K562 (cell line): Measurements from ENCODE around the gene NPAS3. TPM values are rescaled to one million over a fixed set of nuclear protein-coding genes. Genes with fewer than 3 reads are reported as not detected.
A peak's percentile ranks its signal among the peaks of the same experiment; 100 is the strongest.

ENCODE experiments used
- ATAC-seq: fragments of 200-7000 bp; cut with Tn5 transposase; 3 replicates; pipeline ENCODE4 v1.9.1; 2020; ENCODE audit warnings: moderate library complexity
- BruUV-seq: library from RNA; stranded (reverse); fragments of 400-500 nt; replicated peaks from 2 replicates; lab custom pipeline; 2021; lab: Mats Ljungman, UMichigan
- CTCF ChIA-PET: fragments of 300-600 bp; formaldehyde crosslinking; extraction: SDS; loops from one replicate; lab custom pipeline; 2021; ENCODE audit warnings: low intra/inter-chr PET ratio; lab: Yijun Ruan, JAX
- POLR2A ChIA-PET: fragments of 300-600, 350-650 bp; sonication (Branson Sonifier 250); formaldehyde crosslinking; extraction: SDS; loops from one replicate; lab custom pipeline; 2021; ENCODE audit warnings: antibody characterized with exemption, inconsistent platforms; lab: Yijun Ruan, JAX
- DNase-seq, 4 experiments: peaks; one replicate each; pipeline versions ENCODE4 v3.0.0 to v3.0.0-alpha.2; 2011 to 2018; ENCODE audit warnings: low spot score in 3 of 4, mixed read lengths in 3 of 4; ENCODE audit errors: extremely low read depth in 1 of 4
- FAIRE-seq: peaks from 2 replicates; lab custom pipeline; 2011; peaks lifted over from hg19 to GRCh38; lab: Jason Lieb, UNC
- H2AFZ ChIP-seq: 2 replicates; pipeline ENCODE4 v1.6.0; 2011; ENCODE audit warnings: low read depth, low read length, control low read depth, inconsistent platforms
- H3K27ac ChIP-seq: fragments of 200-600 bp; 3 replicates; pipeline ENCODE4 v1.8.0; 2011; ENCODE audit warnings: low read depth, mild to moderate bottlenecking, control low read depth, inconsistent platforms, low read length, moderate library complexity, mixed read lengths; ENCODE audit errors: extremely low read depth
- H3K27me3 ChIP-seq, 2 experiments: fragments of 300-600 bp in 1 of 2; 2 replicates in 1 of 2; 3 replicates in 1 of 2; pipeline versions ENCODE4 v1.6.0 to v1.8.0; 2011; ENCODE audit warnings: inconsistent platforms in 2 of 2, low read length in 2 of 2, mild to moderate bottlenecking in 1 of 2, mixed read lengths in 1 of 2, moderate library complexity in 1 of 2; ENCODE audit not compliant: control insufficient read depth in 2 of 2, insufficient read depth in 2 of 2
- H3K36me3 ChIP-seq: fragments of 300-600 bp; 3 replicates; pipeline ENCODE4 v1.8.0; 2011; ENCODE audit warnings: mild to moderate bottlenecking, low read length, inconsistent platforms; ENCODE audit not compliant: control insufficient read depth, insufficient read depth
- H3K4me1 ChIP-seq, 2 experiments: fragments of 200-600 bp in 1 of 2; replicated peaks in 1 of 2; 2 replicates in 1 of 2; 3 replicates in 1 of 2; pipeline versions ENCODE4 v1.5.1 to v1.8.0; 2011; ENCODE audit warnings: inconsistent platforms in 2 of 2, low read length in 2 of 2, mild to moderate bottlenecking in 1 of 2, mixed read lengths in 1 of 2, moderate library complexity in 1 of 2; ENCODE audit not compliant: control insufficient read depth in 2 of 2, insufficient read depth in 2 of 2
- H3K4me2 ChIP-seq: 2 replicates; pipeline ENCODE4 v1.6.1; 2011; ENCODE audit warnings: low read length, control low read depth, inconsistent platforms, mixed read lengths; ENCODE audit not compliant: insufficient read depth
- H3K4me3 ChIP-seq: fragments of 200-600 bp; sonication (generic), shearing (Covaris generic); 2 replicates; pipeline ENCODE4 v1.5.1; 2016; ENCODE audit warnings: control low read depth, inconsistent platforms
- H3K79me2 ChIP-seq: fragments of 200-600 bp; 3 replicates; pipeline ENCODE4 v1.8.0; 2011; ENCODE audit warnings: low read length, inconsistent platforms; ENCODE audit not compliant: control insufficient read depth, insufficient read depth
- H3K9ac ChIP-seq, 2 experiments: 2 replicates each; pipeline versions ENCODE4 v1.6.0 to v1.6.1; 2011; ENCODE audit warnings: low read depth in 2 of 2, low read length in 2 of 2, control low read depth in 1 of 2, inconsistent platforms in 1 of 2, mild to moderate bottlenecking in 1 of 2, mixed read lengths in 1 of 2; ENCODE audit not compliant: insufficient read depth in 1 of 2
- H3K9me1 ChIP-seq: one replicate; pipeline ENCODE4 v1.6.0; 2011; ENCODE audit warnings: inconsistent platforms, mild to moderate bottlenecking, low read length, moderate library complexity; ENCODE audit not compliant: control insufficient read depth, insufficient read depth
- H3K9me3 ChIP-seq: replicated peaks from 2 replicates; pipeline ENCODE4 v1.5.1; 2011; ENCODE audit warnings: low read depth, low read length, inconsistent platforms; ENCODE audit not compliant: control insufficient read depth, insufficient read depth
- H4K20me1 ChIP-seq: replicated peaks from 2 replicates; pipeline ENCODE4 v1.6.1; 2011; ENCODE audit warnings: low read length, inconsistent platforms, mixed read lengths; ENCODE audit not compliant: control insufficient read depth, insufficient read depth
- SMAD2 ChIP-seq: fragments of 150-350 bp; IDR thresholded peaks from 2 replicates; pipeline ENCODE4 v1.6.1; 2014; ENCODE audit warnings: low read depth, mild to moderate bottlenecking, low read length
- whole genome bisulfite sequencing: fragments of 100-300 bp; shearing (Covaris generic); methylation state at CpG from one replicate; pipeline ENCODE4 v1.1.6; 2016; ENCODE audit warnings: low coverage, mixed read lengths; ENCODE audit not compliant: insufficient coverage; ENCODE audit errors: missing lambda C conversion rate; 5-methylcytosine and 5-hydroxymethylcytosine counted together
- in situ Hi-C: fragments of 300-500 bp; cut with MboI; formaldehyde crosslinking; loops from 4 replicates; pipeline ENCODE4 v1.15.0; 2018; ENCODE audit warnings: inconsistent platforms, mixed read lengths
- intact Hi-C: fragments of 100-400 bp; cut with micrococcal nuclease; formaldehyde crosslinking; loops from 2 replicates; pipeline ENCODE4 v1.14.2; 2022
- polyA plus RNA-seq, 8 experiments: library from polyadenylated mRNA; depleted of rRNA in 4 of 8; stranded (reverse) in 5 of 8; unstranded in 3 of 8; fragments of >200 nt; fragmentation: Nextera tagmentation in 2 of 8; fragmentation: Illumina TruSeq in 1 of 8; extraction: Ambion mirVana in 2 of 8; extraction: Trizol in 1 of 8; gene quantifications; 2 replicates each; pipeline versions ENCODE4 v1.2.1 to v1.2.3, GENCODE V29; 2011 to 2014; ENCODE audit warnings: inconsistent platforms in 1 of 8, missing spikeins in 1 of 8
- total RNA-seq, 7 experiments: library from RNA; depleted of rRNA in 6 of 7; stranded (reverse); fragments of >200 nt in 6 of 7; fragmentation: Illumina TruSeq in 2 of 7; extraction: Trizol in 2 of 7; gene quantifications; 2 replicates each; pipeline versions ENCODE4 v1.2.1 to v1.2.3, GENCODE V29; 2011 to 2021; ENCODE audit warnings: low replicate concordance in 1 of 7
- TF ChIP-seq, protein P1 (sequence below): fragments of 450-650 bp; formaldehyde crosslinking; IDR thresholded peaks from 2 replicates; pipeline ENCODE4 v1.4.0; 2020; ENCODE audit warnings: mild to moderate bottlenecking, mixed read lengths
- TF ChIP-seq, protein P2 (sequence below): fragments of 250-450 bp; sonication (Bioruptor Pico); IDR thresholded peaks from 2 replicates; pipeline ENCODE4 v1.6.1; 2021; ENCODE audit warnings: mild to moderate bottlenecking

NPAS3 gene
- total and polyA plus RNA-seq, 9 of the 15 experiments (the other 6 are each of a cell fraction or from before 2014, with no cell fraction given), result 0.04 TPM; not detected in 8

DNA sequence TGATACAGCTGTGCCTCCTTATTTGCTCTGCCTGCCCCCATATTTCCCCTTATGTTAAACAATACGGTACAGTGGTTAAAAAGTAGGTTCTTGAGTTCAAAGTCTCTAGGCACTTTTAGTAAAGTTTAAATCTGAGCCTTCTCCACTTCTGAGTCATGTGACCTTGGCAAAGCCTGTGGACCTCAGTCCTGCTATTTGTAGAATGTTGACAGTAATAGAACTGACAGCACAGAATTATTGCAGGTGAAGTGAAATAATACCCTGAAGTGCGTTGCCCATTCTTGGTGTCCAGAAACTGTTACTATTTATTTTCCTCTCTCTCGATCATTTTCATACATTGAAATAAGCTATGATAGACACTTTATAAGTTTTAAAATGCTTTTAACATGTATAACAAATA is 512.5 kb downstream of the NPAS3 start:
- ATAC-seq (no peak), DNase-seq (no peak), FAIRE-seq (no peak)
- CTCF ChIA-PET, result no interaction called here
- intact Hi-C loops, result no loop called here
- Histone ChIP-seq H3K9me1 (no peaks in the 10 kb centered on the region), H4K20me1 (no peaks in the 10 kb centered on the region), H3K27ac (no peak overlapping the region), H2AFZ (no peak overlapping the region), H3K4me2 (no peak overlapping the region), H3K9me3 (no peaks in the 10 kb centered on the region), H3K9ac (no peak overlapping the region), H3K4me1 (no peaks in the 10 kb centered on the region), H3K79me2 (no peaks in the 10 kb centered on the region), H3K4me3 (no peak overlapping the region), H3K27me3 (peaks cover 0 to 3% of the 10 kb centered on the region in 2 experiments; a peak in 1 of 5 replicates), H3K36me3 (no peaks in the 10 kb centered on the region)
- 11% methylated on average over 3 of the region's 3 CpGs for WGBS
- BruUV-seq, result no TSS peak
- POLR2A ChIA-PET, result no interaction called here
- in situ Hi-C loops, result no loop called here
- TF ChIP-seq, protein P1, sequence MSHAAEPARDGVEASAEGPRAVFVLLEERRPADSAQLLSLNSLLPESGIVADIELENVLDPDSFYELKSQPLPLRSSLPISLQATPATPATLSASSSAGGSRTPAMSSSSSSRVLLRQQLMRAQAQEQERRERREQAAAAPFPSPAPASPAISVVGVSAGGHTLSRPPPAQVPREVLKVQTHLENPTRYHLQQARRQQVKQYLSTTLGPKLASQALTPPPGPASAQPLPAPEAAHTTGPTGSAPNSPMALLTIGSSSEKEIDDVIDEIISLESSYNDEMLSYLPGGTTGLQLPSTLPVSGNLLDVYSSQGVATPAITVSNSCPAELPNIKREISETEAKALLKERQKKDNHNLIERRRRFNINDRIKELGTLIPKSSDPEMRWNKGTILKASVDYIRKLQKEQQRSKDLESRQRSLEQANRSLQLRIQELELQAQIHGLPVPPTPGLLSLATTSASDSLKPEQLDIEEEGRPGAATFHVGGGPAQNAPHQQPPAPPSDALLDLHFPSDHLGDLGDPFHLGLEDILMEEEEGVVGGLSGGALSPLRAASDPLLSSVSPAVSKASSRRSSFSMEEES (CRISPR knock-in tag), result peak; percentile 16; the same call in 1 of the 2 replicates
- no peak for TF ChIP-seq SMAD2
- TF ChIP-seq, protein P2, sequence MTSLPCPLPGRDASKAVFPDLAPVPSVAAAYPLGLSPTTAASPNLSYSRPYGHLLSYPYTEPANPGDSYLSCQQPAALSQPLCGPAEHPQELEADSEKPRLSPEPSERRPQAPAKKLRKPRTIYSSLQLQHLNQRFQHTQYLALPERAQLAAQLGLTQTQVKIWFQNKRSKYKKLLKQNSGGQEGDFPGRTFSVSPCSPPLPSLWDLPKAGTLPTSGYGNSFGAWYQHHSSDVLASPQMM (CRISPR knock-in tag), result no peak
